Activated CD4-positive, alpha-beta T cell treated with anti-CD3 and anti-CD28 coated beads, Interleukin-2, Interleukin-4, amounts not matched to agents 100 ng/mL and 50 ng/mL, durations not matched to agents 16 hours and 8 hours (primary cell): ENCODE data around the gene STAMBPL1.

Experiments
- DNase-seq: peaks from one replicate; pipeline ENCODE4 v3.0.0-alpha.2; 2020; ENCODE audit warnings: low spot score

STAMBPL1 gene

DNA sequence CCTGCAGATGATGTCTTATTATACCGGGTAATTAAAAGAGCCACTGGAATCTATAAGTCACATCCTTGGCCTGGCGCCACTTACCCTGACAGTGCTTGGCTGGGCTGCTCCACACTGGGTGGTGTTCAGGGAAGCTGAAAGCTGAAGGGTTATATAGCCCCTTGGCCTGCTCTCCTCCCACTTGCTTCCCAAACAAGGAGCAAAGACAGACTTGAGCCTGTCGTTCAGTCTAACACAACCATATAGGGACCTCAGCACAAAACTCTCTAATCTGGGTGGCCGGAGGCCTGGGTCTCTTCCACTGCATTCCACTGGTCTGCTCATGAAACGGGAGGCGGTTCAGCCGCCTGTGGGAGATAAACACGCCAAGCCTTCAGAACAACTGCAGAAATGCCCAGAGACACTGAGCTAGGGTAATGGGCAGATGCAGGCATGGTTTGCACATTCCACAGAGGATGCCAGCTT lies 72.6 kb downstream of the STAMBPL1 start, which contains the start of gene ACTA2:
ACTA2 (minus strand) TSS at position 127 of the 465 bp plus-strand sequence. CDS start 3,843 bp downstream, outside the sequence.
- no peak for DNase-seq

DNA sequence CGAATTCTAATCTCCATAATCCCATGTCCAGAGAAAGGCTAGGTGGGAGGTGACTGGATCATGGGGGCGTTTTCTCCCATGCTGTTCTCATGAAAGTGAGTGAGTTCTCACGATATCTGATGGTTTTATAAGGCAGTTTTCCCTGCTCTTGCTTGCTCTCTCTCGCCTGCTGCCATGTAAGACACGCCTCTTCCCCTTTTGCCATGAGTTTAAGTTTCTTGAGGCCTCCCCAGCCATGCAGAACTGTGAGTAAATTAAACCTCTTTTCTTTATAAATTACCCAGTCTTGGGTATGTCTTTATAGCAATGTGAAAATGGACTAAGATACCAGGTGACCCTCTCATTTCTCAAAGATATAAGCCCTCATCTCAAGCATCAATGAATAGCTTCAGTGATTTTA lies 73.6 kb downstream of the STAMBPL1 start:
- DNase-seq, result no peak

DNA sequence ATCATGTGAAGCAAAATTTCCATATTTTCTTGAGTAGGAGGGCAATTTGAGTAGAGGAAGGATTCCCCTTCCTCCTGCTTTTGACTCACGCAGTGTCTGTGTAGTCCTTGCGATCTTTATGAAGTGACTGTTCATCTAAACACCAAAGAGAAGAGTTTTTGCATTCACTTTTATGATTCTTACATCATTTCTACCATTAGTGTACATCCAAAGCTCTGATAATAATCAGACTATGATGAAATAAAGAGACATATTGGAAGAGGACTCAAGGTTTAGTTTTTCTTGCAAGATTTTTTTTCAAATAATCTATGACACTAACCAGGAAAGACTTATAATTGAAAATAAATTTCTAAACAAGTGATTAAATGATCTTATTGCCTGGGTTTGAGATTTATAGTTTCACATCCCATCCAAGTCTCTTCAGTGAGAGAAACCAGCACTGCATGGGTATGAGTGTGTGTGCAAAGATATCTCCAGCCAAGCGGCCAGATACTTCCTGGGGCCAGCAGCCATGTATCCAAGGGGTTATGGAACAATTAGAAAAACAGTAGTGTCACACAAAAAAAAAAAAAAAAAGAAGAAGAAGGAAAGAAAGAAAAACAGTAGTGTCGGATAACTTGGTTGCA lies 74.5 kb downstream of the STAMBPL1 start:
- no peak for DNase-seq

DNA sequence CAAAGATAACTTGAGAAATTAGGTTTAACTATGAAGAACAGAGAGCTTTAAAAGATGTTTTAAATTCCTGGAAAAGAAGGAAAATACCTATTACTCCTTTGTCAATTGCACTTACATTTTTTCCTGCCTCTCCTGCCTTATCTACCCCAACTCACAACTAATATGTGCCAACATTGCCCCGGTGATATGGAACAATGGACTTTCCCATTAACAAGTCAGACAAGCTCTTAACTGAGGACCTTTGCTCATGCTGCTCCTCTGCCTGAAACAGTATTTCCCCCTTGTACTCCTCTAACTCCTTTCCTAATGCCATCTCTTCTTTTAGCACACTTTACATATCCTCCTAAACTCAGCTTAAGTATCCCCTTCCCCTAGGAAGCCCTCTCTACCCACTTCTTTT lies 77.3 kb downstream of the STAMBPL1 start:
- no peak for DNase-seq

DNA sequence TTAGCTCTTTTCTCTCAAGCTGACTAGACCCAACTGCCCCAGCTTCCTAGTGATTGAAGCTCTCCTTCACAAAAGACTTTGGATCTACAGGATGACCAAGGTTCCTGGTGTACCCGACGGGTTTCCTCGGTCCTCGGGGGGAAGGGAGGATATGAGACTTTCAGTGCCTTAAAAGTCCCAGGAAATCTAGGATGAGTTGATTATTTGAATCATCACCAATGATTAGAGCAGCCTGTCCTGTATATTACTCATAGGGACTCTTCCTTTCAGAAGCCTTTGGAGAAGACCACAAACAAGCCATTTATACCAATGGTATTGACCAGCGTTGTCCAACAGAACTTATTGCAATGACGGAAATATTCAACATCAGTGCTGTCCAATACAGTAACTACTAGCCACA lies 78.7 kb downstream of the STAMBPL1 start:
- DNase-seq, result no peak

DNA sequence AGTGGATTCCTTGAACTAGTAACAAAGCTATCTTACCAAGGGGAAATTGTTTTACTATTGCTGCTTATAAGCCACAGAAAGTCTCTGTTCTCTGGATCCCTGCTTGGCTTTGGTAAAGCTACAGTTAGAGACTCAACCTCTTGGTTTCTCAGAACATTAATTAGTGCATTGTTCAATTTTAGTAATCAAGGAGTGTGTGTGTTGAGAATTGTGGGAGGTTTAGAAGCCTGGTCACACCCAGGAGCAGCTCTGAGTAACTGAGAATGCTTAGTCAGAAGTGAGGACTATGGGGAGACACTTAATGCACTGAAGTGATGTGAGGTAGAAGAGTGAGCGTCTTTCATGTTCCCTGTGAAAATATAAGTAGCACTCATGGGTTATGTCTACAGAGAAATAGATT lies 80.8 kb downstream of the STAMBPL1 start:
- DNase-seq, result peak; percentile 50

DNA sequence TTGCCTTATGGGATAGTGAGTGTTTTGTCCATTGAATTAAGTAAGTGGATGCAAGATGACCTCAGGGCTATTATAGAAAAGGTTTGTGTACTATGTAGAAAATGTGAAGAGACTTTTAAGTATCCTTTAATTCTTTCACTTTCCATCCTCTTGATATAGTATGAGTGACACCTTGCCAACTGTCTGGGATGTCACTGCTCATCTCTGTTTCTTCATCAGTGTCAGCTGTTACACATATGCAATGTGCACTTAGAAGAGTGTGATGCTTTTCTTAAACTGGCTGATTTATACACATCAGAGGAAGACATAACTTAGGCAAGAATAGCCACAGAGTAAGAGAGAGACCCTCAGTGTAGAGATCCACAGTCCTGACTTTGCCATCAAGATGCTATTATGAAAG lies 81.2 kb downstream of the STAMBPL1 start:
- DNase-seq, result no peak

DNA sequence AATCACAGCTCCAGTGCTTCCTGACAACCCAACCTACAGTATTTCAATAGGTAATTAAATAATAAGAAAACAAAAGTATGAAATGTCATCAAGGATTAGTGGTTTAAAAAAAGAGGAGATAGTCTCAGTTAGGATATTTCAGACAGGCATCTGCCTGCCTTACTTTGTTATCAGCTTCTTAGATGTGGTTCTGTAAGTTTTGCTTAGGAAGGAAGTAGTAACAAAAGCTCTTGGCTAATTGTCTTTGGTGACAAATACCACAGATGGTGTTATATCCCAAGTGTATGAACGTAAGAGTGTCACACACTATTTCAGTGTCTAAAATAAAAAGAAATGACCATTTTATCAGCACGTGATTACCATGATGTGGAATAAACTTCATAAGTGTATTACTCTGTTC lies 82.3 kb downstream of the STAMBPL1 start:
- no peak for DNase-seq

DNA sequence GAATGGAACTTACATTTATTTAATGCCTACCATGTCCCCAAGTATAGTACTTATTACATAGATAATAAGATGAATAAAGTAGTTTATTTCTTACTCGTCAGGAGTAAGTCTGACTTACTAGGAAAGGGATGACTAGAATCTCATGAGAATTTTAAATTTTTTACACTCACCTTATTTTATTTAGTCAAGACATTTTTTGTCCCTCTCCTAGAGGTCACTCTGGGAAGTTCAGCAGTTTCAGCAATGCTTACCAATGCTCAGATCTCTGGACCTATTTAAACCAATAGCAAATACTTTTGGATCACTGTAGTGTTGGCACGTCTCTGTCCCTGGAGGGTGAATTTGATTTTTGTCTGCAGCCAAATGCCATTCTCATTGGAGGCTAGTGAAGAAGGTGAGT lies 83.3 kb downstream of the STAMBPL1 start:
- no peak for DNase-seq

DNA sequence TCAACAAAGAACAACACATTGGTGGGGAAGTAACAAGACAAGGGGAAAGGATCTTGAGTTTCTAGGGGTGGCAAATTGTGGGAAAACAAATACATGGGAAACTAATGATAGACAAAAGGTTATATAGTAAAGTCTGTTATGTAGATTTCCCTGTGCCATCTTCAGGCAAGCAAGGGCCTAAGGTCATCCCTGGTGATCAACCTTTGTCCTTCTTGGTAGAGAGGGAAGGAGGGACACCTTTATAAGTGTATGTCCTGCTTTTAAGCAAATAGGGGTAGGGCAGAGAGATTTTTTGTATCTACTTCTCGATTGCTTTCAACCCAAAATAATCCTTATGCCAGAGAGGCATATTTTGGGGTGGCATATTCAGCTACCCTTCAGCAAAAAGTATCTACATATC lies 84.3 kb downstream of the STAMBPL1 start:
- DNase-seq, result no peak

DNA sequence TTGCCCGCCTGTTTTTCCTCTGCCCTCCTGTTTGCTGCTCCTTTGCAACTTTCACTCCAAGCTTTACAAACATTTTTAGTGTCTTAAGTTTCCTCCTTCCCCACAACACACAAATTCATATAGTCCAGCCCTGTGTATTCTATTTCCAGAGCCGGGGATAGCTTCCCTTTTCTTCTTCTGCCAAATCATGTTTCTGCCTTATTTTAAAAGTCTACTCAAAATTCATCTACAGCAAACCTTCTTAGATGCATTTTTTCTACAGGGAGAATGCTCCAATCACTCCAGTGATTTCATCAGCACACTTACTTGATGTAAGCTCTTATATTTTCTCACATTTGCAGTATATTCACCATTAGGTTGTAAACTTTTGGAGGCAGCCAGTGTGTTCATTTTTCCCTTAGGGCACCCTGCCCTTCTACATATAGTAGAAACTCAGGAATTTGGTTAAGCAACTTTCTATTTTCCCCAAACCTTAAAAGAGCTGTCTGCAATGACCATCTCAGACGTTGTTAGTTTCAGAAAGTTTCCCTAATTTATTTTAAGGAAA lies 84.9 kb downstream of the STAMBPL1 start:
- no peak for DNase-seq

DNA sequence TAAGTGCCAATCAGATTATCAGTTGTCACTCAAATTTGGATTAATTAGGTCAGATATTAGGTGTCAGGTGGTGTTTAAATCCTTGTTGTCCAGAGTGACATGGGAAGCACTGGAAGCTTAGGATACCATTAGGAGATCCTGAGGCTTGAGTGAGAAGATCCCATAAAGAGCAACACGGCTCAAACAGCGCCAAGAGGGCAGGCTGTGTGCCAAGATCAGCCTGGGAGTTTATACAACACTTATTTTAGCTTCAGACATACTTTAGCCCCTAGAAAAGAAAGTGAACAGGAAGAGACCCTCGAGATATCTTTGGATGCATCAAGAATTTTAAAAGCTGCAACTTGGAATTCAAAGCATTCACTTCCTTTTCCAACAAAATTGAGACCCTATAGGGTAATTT lies 86.8 kb downstream of the STAMBPL1 start:
- no peak for DNase-seq

DNA sequence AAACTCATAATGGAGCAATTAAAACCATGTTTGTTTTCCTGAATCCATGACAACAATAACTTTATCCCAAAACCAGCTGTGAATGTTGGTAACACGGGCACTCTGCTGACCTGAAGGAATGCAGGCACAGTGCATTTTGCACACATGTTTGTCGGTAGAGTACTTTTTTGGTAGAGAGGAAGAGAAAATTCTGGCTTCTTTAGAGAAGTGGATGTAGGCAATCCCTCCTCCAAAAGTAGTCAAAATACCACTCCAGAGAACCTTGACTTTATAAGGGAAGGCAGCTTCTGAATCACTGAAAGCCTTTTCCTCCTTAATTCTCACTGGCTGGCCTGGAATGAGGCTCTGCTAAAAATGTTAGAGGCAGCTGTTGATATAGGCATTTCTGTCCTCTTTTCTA lies 88.3 kb downstream of the STAMBPL1 start:
- no peak for DNase-seq

DNA sequence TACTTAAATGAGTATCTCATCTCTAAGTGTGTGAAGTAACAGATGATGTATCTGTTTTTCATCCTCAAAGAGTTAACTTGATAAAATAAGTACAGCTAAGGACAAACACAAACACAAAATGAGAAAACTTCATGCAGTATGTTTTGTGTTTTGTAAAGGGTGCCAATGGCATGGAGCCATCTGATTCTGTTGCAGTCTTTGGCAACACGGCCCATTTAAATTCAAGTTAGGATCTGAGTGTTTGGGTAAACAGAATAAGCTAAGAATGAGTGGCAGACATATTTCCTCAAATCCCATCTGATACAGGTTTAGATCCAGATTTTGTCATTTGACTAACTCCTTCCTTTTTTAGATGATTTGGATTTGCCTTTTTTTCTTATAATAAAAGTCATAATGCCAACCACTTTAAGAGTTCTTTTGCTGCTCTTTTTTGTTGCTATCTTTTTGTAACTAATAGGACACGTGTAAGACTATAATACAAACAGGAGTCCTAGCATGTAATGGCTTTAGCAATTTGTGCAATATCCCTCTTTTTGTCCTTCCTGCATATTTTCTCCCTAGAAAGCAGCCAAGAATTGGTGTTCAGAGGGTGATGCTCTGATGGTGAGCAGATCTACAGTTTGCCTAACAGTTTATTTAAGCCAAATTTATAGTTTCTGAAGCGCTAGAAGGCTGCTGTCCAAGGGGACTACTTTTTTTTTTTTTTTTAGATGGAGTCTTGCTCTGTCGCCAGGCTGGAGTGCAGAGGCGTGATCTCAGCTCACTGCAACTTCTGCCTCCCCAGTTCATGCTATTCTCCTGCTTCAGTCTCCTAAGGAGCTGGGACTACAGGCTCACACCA lies 91.4 kb downstream of the STAMBPL1 start:
- DNase-seq, result no peak
